Stromal cell of bone marrow (primary cell): ENCODE measurements around the gene SPRED2.

ENCODE experiments used
- DNase-seq: peaks from one replicate; pipeline ENCODE4 v3.0.0-alpha.2; 2012; ENCODE audit warnings: low read depth

SPRED2 gene

GRCh38 chr2:65364986-65365733 lies 67.2 kb downstream of the SPRED2 start:
- DNase-seq = no peak

- no peak for DNase-seq
Observed at GRCh38 chr2:65363879-65364666, 68.3 kb downstream of the SPRED2 start.

GRCh38 chr2:65361623-65362022 lies 70.8 kb downstream of the SPRED2 start:
- DNase-seq = no peak

- DNase-seq = no peak
Observed at GRCh38 chr2:65360441-65360840, 72.0 kb downstream of the SPRED2 start.

- no peak for DNase-seq
Observed at GRCh38 chr2:65358678-65359400, 73.6 kb downstream of the SPRED2 start.

- no peak for DNase-seq
Observed at GRCh38 chr2:65357959-65358294, 74.5 kb downstream of the SPRED2 start.

GRCh38 chr2:65357095-65357958 lies 75.1 kb downstream of the SPRED2 start:
- DNase-seq = no peak

GRCh38 chr2:65355186-65355831 lies 77.1 kb downstream of the SPRED2 start:
- DNase-seq = no peak

- no peak for DNase-seq
Observed at GRCh38 chr2:65354773-65355172, 77.6 kb downstream of the SPRED2 start.

GRCh38 chr2:65353927-65354326 lies 78.5 kb downstream of the SPRED2 start:
- DNase-seq = no peak

GRCh38 chr2:65353046-65353445 lies 79.4 kb downstream of the SPRED2 start:
- no peak for DNase-seq

GRCh38 chr2:65351948-65352595 lies 80.3 kb downstream of the SPRED2 start:
- DNase-seq = no peak

- DNase-seq = no peak
Observed at GRCh38 chr2:65351234-65351947, 81.0 kb downstream of the SPRED2 start.

- no peak for DNase-seq
Observed at GRCh38 chr2:65350651-65351056, 81.7 kb downstream of the SPRED2 start.

GRCh38 chr2:65349863-65350262 lies 82.5 kb downstream of the SPRED2 start:
- no peak for DNase-seq

- no peak for DNase-seq
Observed at GRCh38 chr2:65347913-65348312, 84.5 kb downstream of the SPRED2 start.

GRCh38 chr2:65345631-65346030 lies 86.8 kb downstream of the SPRED2 start:
- DNase-seq = peak; percentile 59

- no peak for DNase-seq
Observed at GRCh38 chr2:65344689-65345088, 87.7 kb downstream of the SPRED2 start.

GRCh38 chr2:65344182-65344581 lies 88.2 kb downstream of the SPRED2 start:
- no peak for DNase-seq

- DNase-seq = no peak
Observed at GRCh38 chr2:65343386-65343785, 89.0 kb downstream of the SPRED2 start.
